ENCODE data around the gene PCDHAC1.

PCDHAC1 gene

DNA sequence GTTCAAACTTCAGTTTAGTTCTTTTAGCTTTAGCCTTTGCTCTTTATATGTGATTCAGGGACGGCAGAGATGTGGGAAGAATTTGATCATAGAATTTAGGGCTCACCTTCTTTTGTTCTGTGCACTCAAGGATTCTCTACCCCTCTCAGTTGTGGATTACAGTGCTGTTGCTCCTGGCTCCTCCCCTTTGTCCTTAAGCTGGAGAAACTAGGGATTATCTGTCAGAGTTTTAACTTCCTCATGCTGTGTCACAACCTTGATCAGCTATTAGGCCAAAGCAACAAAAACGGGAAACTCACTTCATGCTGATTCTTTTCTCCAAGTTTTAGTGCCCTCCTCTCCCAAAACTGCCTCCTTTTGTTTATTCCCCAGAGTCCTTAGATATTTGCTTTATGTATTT, 27.1 kb downstream of the PCDHAC1 start:
- DNase-seq (ENCODE audit: extremely low read depth, low read depth), result no peak
- no peak for TF ChIP-seq CTCF (IDR thresholded peaks at IDR 0.05; ENCODE audit: low read depth, low read length)

DNA sequence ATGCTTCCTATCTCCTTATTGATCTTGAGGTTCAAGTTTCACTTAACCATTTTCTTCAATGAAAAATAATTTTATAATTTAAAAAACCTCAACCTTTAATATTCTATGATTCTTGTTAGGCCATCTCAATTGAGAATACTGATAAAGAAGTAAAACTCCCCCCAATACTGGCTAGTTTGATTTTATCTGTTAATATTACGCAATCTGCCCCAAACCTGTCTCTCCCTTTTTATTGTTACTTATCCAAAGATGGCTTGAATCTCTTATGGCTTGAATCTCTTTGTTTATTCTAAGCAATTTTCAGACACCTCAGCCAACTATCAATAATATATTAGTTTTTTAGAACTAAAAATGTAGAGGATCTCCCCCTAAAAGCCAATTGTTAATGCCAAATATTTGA, 36.1 kb downstream of the PCDHAC1 start:
- DNase-seq (ENCODE audit: extremely low read depth, low read depth), result no peak
- no peak for TF ChIP-seq CTCF (IDR thresholded peaks at IDR 0.05; ENCODE audit: low read depth, low read length)

GRCh38 chr5:140964356-140964755, 38.3 kb downstream of the PCDHAC1 start:
- no peak for DNase-seq (ENCODE audit: extremely low read depth, low read depth)
- TF ChIP-seq CTCF (IDR thresholded peaks at IDR 0.05; ENCODE audit: low read depth, low read length), result no peak

- no peak for TF ChIP-seq CTCF (IDR thresholded peaks at IDR 0.05; ENCODE audit: low read depth, low read length)
- no peak for DNase-seq (ENCODE audit: extremely low read depth, low read depth)
Observed at GRCh38 chr5:140965905-140966292, 39.8 kb downstream of the PCDHAC1 start.

- DNase-seq (ENCODE audit: extremely low read depth, low read depth), result no peak
- TF ChIP-seq CTCF (IDR thresholded peaks at IDR 0.05; ENCODE audit: low read depth, low read length), result no peak
Observed at GRCh38 chr5:140966293-140967225, 40.5 kb downstream of the PCDHAC1 start, which contains the start of gene PCDHAC2. Gene PCDHAC2, plus strand, starts transcription at chr5:140966476. Its CDS starts 291 bp downstream, at chr5:140966767.

- no peak for TF ChIP-seq CTCF (IDR thresholded peaks at IDR 0.05; ENCODE audit: low read depth, low read length)
- no peak for DNase-seq (ENCODE audit: extremely low read depth, low read depth)
Observed at GRCh38 chr5:140967226-140967893, 41.3 kb downstream of the PCDHAC1 start.

GRCh38 chr5:140969880-140970279, 43.8 kb downstream of the PCDHAC1 start:
- no peak for DNase-seq (ENCODE audit: extremely low read depth, low read depth)
- TF ChIP-seq CTCF (IDR thresholded peaks at IDR 0.05; ENCODE audit: low read depth, low read length), result no peak

Measured in AG09319 (cell line).